Pancreas (tissue), 10 donors: ENCODE results near the gene EFS. TPM values are rescaled to one million over a fixed set of nuclear protein-coding genes. Genes with fewer than 3 reads are reported as not detected.

Source experiments
- ATAC-seq, 4 donors: fragments of 200-7000 bp; cut with Tn5 transposase; one replicate each; pipeline versions ENCODE4 v1.8.0 to v1.9.1; 2020; ENCODE audit warnings: mild to moderate bottlenecking in 4 of 4, moderate library complexity in 4 of 4
- DNase-seq, 6 donors: peaks; one replicate each; pipeline ENCODE4 v3.0.0-alpha.2; 2020
- FAIRE-seq: peaks from 2 replicates; lab custom pipeline; 2012; peaks lifted over from hg19 to GRCh38; lab: Jason Lieb, UNC
- H3K27ac ChIP-seq, 4 donors: fragments of 200-600 bp; sonication (generic); 1 replicate in 3 of 4; 2 replicates in 1 of 4; pipeline versions ENCODE4 v1.5.0 to v1.8.0; 2020
- H3K27me3 ChIP-seq, 4 donors: fragments of 200-600 bp; one replicate each; pipeline ENCODE4 v1.8.0; 2021
- H3K36me3 ChIP-seq, 3 donors: fragments of 200-600 bp; sonication (generic) in 1 of 3; one replicate each; pipeline versions ENCODE4 v1.5.0 to v1.8.0; 2020 to 2021
- H3K4me1 ChIP-seq, 3 donors: fragments of 200-600 bp; one replicate each; pipeline ENCODE4 v1.8.0; 2021
- H3K4me3 ChIP-seq, 4 donors: fragments of 200-600 bp; sonication (generic) in 2 of 4; one replicate each; pipeline versions ENCODE4 v1.5.0 to v1.8.0; 2020 to 2021
- H3K9me3 ChIP-seq, 4 donors: fragments of 200-600 bp; one replicate each; pipeline ENCODE4 v1.8.0; 2021
- WGBS, 2 donors: extraction: QIAGEN DNeasy Blood & Tissue Kit; methylation state at CpG; one replicate each; pipeline ENCODE4 v1.1.7; 2013; 5-methylcytosine and 5-hydroxymethylcytosine counted together
- intact Hi-C, 3 donors: fragments of 100-400 bp; cut with DNase I; formaldehyde crosslinking; loops; one replicate each; pipeline versions ENCODE4 v1.11.1 to v1.14.2; 2022
- polyA plus RNA-seq, 2 donors: library from polyadenylated mRNA; stranded (reverse); fragments of 200-250 nt; gene quantifications; one replicate each; pipeline ENCODE4 v1.2.3, GENCODE V29; 2013
- total RNA-seq, 6 donors: library from RNA; stranded (reverse); fragmentation: NEBNext Ultra II Directional in 4 of 6; extraction: Animal tissue kit (Norgen Biotek cat#: 25700) in 4 of 6; gene quantifications; one replicate each; pipeline versions ENCODE4 v1.2.1 to v1.2.4, GENCODE V29; 2021 to 2023
- TF ChIP-seq, protein P1 (sequence below), 4 donors: fragments of 200-600 bp; sonication (generic) in 3 of 4; IDR thresholded peaks; one replicate each; pipeline versions ENCODE4 v1.5.0 to v1.8.0; 2021; ENCODE audit warnings: antibody characterized with exemption in 4 of 4
- donor health status: healthy with polysubstance abuse.
- donor health status: DM: no; HTN: no; CAD: no; lungs with moderate emphysema.
- donor health status: DM: no; HTN: no; CAD: no.
- donor health status: control.
- donor health status: control.
- donor health status: Bipolar disorder and iron deficiency.
- donor health status: DM: yes; HTN: yes; CAD: no.
- donor health status: DM: no; HTN: no; CAD: no.
- donor health status: DM: no; HTN: no; CAD: no.
- donor health status: DM: yes; HTN: yes; CAD: no.

The EFS gene
- total and polyA plus RNA-seq, 8 donors = 0.23 to 3.0 (median 1.0) TPM

- DNase-seq (no peak), FAIRE-seq (no peak), ATAC-seq (no peak)
- peaks cover 0 to 4% (median 0%) of the 10 kb centered on the region in 3 donors for H3K4me1 ChIP-seq
- no peak overlapping the region for H3K4me3 ChIP-seq
- TF ChIP-seq, protein P1, sequence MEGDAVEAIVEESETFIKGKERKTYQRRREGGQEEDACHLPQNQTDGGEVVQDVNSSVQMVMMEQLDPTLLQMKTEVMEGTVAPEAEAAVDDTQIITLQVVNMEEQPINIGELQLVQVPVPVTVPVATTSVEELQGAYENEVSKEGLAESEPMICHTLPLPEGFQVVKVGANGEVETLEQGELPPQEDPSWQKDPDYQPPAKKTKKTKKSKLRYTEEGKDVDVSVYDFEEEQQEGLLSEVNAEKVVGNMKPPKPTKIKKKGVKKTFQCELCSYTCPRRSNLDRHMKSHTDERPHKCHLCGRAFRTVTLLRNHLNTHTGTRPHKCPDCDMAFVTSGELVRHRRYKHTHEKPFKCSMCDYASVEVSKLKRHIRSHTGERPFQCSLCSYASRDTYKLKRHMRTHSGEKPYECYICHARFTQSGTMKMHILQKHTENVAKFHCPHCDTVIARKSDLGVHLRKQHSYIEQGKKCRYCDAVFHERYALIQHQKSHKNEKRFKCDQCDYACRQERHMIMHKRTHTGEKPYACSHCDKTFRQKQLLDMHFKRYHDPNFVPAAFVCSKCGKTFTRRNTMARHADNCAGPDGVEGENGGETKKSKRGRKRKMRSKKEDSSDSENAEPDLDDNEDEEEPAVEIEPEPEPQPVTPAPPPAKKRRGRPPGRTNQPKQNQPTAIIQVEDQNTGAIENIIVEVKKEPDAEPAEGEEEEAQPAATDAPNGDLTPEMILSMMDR (IDR thresholded peaks at IDR 0.05) = no peak
- no peaks in the 10 kb centered on the region for H3K9me3 ChIP-seq
- 89 to 91% methylated on average over 6 of the region's 6 CpGs for WGBS, 2 donors
- H3K27ac ChIP-seq = no peak overlapping the region
- H3K36me3 ChIP-seq = no peaks in the 10 kb centered on the region
- intact Hi-C loops = no loop called here
- no peaks in the 10 kb centered on the region for H3K27me3 ChIP-seq
These were observed 16.7 kb downstream of the EFS start for GRCh38 chr14:23348297-23348655.

- Histone ChIP-seq H3K27me3 (no peaks in the 10 kb centered on the region), H3K36me3 (no peaks in the 10 kb centered on the region), H3K4me3 (no peak overlapping the region), H3K4me1 (peaks cover 0 to 4% (median 0%) of the 10 kb centered on the region in 3 donors), H3K9me3 (no peaks in the 10 kb centered on the region), H3K27ac (no peak overlapping the region)
- WGBS, 2 donors = 94 to 97% methylated on average over 19 of the region's 19 CpGs
- TF ChIP-seq, protein P1 (IDR thresholded peaks at IDR 0.05) = no peak
- intact Hi-C loops = no loop called here
- no peak for ATAC-seq
- no peak for FAIRE-seq
- DNase-seq = no peak
These were observed 17.3 kb downstream of the EFS start for GRCh38 chr14:23347406-23348296.

GRCh38 chr14:23346693-23347405, 18.1 kb downstream of the EFS start:
- no peak overlapping the region for H3K4me3 ChIP-seq
- H3K27me3 ChIP-seq = no peaks in the 10 kb centered on the region
- no peaks in the 10 kb centered on the region for H3K36me3 ChIP-seq
- WGBS, 2 donors = 86 to 88% methylated on average over 21 to 27 of the region's 27 CpGs
- TF ChIP-seq, protein P1 (IDR thresholded peaks at IDR 0.05) = no peak
- ATAC-seq = no peak
- peaks cover 0 to 2% (median 0%) of the 10 kb centered on the region in 3 donors for H3K4me1 ChIP-seq
- no peaks in the 10 kb centered on the region for H3K9me3 ChIP-seq
- H3K27ac ChIP-seq = no peak overlapping the region
- FAIRE-seq = no peak
- intact Hi-C loops = no loop called here
- no peak for DNase-seq

DNA sequence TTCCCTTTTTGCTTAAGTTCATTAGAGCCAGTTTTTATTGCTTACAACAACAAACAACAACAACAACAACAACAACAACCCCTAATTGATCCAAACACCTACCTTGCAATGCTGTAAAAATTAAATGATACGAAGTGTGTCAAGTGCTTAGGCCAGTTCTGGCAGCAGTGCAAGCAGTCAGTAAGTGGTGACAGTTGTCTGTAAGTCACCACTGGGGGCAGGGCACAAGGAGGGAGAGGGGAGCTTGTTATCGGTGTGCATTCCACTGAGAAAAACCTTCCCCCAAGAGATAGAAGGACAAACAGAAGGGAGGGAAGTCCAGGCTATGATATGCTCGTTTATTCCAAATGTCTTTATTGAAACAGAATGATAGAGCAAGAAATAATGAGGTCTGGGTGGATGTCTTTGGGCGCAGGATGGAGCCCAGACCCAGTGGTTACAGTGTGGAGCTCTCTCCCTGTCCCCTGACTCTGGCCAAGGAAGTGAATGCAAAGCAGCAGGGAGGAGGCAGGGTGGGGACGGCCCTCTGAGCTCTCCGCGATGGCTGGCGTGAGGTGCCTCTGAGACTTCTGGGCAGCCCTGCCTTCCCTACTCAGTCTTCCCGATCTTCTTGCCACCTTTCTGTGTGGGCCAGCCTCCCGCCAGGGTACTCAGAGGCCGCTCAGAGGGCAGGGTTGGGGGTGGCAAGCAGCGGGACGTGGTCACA, 18.8 kb downstream of the EFS start:
- Histone ChIP-seq H3K9me3 (no peaks in the 10 kb centered on the region), H3K36me3 (no peaks in the 10 kb centered on the region), H3K27ac (no peak overlapping the region), H3K27me3 (no peaks in the 10 kb centered on the region), H3K4me1 (no peaks in the 10 kb centered on the region), H3K4me3 (no peak overlapping the region)
- no peak for FAIRE-seq
- TF ChIP-seq, protein P1 (IDR thresholded peaks at IDR 0.05) = no peak
- ATAC-seq = no peak
- intact Hi-C loops = no loop called here
- no peak for DNase-seq
- 79% methylated on average over 12 to 13 of the region's 13 CpGs for WGBS, 2 donors
